Measurements from ENCODE around the gene SUN3. TPM values are rescaled to one million over a fixed set of nuclear protein-coding genes. Genes with fewer than 3 reads are reported as not detected.
A peak's percentile ranks its signal among the peaks of the same experiment; 100 is the strongest.

SUN3 gene
- total RNA-seq, 4 donors from 2014 or later, result not detected

DNA sequence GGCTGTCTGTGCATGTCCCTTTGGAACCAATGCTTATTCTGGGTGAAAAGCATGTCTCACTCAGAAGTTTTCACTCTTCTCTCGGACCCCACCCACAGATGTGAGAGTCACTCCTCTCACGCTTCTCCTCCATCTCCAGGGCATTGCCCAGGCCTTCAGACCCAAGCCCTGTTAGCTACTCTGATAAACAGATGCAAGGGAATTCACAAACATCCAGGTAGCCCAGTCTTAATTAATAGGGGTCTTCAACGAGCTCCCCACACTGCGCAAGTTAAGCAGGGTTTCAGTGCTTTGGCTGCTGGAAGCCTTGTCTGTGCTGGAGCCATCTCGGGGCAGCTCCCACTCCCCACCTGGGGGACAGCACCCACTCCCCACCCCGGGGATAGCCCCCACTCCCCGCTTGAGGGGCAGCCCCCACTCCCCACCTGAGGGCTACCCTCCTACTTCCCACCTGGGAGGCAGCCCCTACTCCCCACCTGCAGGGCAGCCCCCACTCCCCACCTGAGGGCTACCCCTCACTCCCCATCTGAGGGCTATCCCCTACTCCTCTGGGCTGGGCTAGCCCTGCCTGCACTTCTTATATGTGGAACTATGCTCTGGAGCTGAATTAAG lies 89.4 kb downstream of the SUN3 start:
- Histone ChIP-seq H3K9me3 (no peaks in the 10 kb centered on the region), H3K4me3 (no peak overlapping the region), H3K36me3 (peaks cover 0 to 3% (median 0%) of the 10 kb centered on the region in 3 donors), H3K27me3 (no peaks in the 10 kb centered on the region), H3K4me1 (peaks cover 0 to 18% (median 2%) of the 10 kb centered on the region in 4 donors), H3K27ac (peak overlapping the region in 2 of 4 donors; percentile 22 to 83)
- TF ChIP-seq POLR2A (IDR thresholded peaks at IDR 0.05) (no peak), EP300 (IDR thresholded peaks at IDR 0.05) (no peak)
- TF ChIP-seq, protein P1, sequence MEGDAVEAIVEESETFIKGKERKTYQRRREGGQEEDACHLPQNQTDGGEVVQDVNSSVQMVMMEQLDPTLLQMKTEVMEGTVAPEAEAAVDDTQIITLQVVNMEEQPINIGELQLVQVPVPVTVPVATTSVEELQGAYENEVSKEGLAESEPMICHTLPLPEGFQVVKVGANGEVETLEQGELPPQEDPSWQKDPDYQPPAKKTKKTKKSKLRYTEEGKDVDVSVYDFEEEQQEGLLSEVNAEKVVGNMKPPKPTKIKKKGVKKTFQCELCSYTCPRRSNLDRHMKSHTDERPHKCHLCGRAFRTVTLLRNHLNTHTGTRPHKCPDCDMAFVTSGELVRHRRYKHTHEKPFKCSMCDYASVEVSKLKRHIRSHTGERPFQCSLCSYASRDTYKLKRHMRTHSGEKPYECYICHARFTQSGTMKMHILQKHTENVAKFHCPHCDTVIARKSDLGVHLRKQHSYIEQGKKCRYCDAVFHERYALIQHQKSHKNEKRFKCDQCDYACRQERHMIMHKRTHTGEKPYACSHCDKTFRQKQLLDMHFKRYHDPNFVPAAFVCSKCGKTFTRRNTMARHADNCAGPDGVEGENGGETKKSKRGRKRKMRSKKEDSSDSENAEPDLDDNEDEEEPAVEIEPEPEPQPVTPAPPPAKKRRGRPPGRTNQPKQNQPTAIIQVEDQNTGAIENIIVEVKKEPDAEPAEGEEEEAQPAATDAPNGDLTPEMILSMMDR (IDR thresholded peaks at IDR 0.05), result no peak
- WGBS, 2 donors, result 87 to 91% methylated on average over 6 to 7 of the region's 7 CpGs
- no peak for DNase-seq (ENCODE audit: low spot score in 2 of 2)

DNA sequence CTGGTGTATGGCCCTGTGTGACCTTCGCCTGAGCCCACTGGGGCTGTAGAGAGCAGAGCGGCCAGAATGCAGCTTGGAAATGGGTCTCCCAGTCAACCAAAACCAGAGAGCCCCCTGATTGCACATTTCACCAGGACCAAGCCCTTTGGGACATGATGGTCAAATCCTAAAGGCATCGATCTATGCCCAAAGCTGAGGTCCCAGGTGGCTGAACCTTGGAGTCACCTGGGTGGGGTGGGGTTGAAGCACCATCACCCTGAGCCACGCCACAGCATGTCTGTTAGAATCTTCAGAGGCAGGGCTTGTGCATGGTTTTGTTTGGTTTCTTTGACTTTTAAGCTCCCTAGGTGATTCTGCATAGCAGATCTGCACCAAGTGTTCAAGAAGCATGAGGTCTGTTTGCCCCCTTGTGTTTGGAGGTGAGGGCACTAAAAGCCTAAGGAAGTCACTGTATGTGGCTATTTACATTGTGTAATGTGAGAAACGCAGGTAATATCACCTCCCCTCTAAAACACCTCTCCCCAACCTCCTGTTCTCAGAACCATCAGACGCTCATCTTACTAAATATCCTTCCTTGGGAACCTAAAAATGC lies 90.2 kb downstream of the SUN3 start:
- no peaks in the 10 kb centered on the region for H3K27me3 ChIP-seq

DNA sequence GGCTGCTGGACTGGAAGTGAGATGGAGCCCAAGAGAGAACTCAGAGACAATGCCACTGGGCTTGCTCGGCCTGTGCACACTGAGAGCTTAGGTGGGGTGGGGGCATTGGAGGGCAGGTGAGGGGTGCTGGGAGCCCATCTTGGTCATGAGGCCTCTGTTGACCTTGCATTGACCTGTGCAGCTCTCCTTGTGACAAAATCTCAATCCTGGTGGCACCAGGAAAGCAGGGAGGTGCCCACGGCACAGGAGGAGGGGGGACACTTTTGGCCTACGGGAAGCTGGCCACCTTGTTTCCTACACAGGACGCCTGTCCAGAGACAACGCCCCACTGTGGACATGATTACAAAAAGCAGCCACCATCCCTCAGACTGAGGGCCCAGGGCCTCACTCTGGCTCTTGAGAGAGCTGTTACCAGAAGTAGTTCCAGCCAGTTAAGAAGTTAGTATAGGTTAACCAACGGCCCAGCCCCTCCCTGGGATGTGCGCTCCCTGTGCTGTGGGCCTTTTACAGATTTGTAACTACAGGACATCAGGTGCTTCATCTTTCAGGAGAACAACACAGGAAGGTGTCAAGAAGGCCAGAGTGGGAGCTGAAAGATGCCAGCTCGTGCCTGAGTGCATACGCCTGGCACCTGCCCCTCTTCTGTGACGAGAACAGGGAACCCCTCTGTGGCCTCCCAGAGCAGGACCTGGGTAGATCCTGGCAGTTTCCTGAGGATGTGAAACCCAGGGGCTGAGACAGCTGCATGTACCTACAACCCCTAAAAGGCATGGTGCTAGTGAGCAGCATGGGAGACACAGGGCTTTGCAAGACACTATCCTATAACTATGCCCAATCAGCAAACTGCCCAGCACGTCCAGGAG lies 91.0 kb downstream of the SUN3 start:
- no peak overlapping the region for H3K27ac ChIP-seq
- H3K27me3 ChIP-seq, result no peaks in the 10 kb centered on the region
- peaks cover 0 to 3% (median 0%) of the 10 kb centered on the region in 3 donors for H3K36me3 ChIP-seq
- TF ChIP-seq POLR2A (IDR thresholded peaks at IDR 0.05) (no peak), EP300 (IDR thresholded peaks at IDR 0.05) (no peak)
- TF ChIP-seq, protein P1 (IDR thresholded peaks at IDR 0.05), result no peak
- H3K4me3 ChIP-seq, result no peak overlapping the region
- peaks cover 0 to 18% (median 2%) of the 10 kb centered on the region in 4 donors for H3K4me1 ChIP-seq
- WGBS, 2 donors, result 82 to 85% methylated on average over 10 to 11 of the region's 11 CpGs
- no peak for DNase-seq (ENCODE audit: low spot score in 2 of 2)
- no peaks in the 10 kb centered on the region for H3K9me3 ChIP-seq

More for the DNA sequence above, 90.2 kb downstream of the SUN3 start:
- no peaks in the 10 kb centered on the region for H3K9me3 ChIP-seq
- no peak for DNase-seq (ENCODE audit: low spot score in 2 of 2)
- no peak for TF ChIP-seq EP300 (IDR thresholded peaks at IDR 0.05)
- TF ChIP-seq POLR2A (IDR thresholded peaks at IDR 0.05), result no peak
- TF ChIP-seq, protein P1 (IDR thresholded peaks at IDR 0.05), result no peak
- no peak overlapping the region for H3K27ac ChIP-seq
- H3K4me3 ChIP-seq, result no peak overlapping the region
- peaks cover 0 to 18% (median 2%) of the 10 kb centered on the region in 4 donors for H3K4me1 ChIP-seq
- 95% methylated on average over 6 of the region's 6 CpGs for WGBS, 2 donors
- peaks cover 0 to 3% (median 0%) of the 10 kb centered on the region in 3 donors for H3K36me3 ChIP-seq

Other genes starting within 250 kb of the SUN3 start
- gene PKD1L1, start 80.6 kb downstream of the SUN3 start, total RNA-seq, result 1 to 10 TPM in 2 of 4 donors, under 1 TPM in 2; 0.44 to 8.4 (median 0.82) TPM
- 10 to 100 TPM; 26.2 to 29.4 (median 27.8) TPM for gene HUS1, start 49.5 kb downstream of the SUN3 start, total RNA-seq
- under 1 TPM in 3 of 4 donors, not detected in 1; 0.21 to 0.66 (median 0.60) TPM for gene C7orf57, start 6.4 kb upstream of the SUN3 start, total RNA-seq
- 10 to 100 TPM; 14.2 to 36.9 (median 19.0) TPM for gene UPP1, start 60.2 kb upstream of the SUN3 start, total RNA-seq
- 1 to 10 TPM in 3 of 4 donors, under 1 TPM in 1; 0.90 to 4.6 (median 3.6) TPM for gene ABCA13, start 142.4 kb upstream of the SUN3 start, total RNA-seq

All from tibial nerve (tissue), 4 donors.